ENCODE measurements around the gene IFNA7.
"Not testable (repeated sequence)": the region's sequence is repeated elsewhere in the genome, so short reads cannot be mapped to it uniquely, and the experiment has no call there.

IFNA7 gene

DNA sequence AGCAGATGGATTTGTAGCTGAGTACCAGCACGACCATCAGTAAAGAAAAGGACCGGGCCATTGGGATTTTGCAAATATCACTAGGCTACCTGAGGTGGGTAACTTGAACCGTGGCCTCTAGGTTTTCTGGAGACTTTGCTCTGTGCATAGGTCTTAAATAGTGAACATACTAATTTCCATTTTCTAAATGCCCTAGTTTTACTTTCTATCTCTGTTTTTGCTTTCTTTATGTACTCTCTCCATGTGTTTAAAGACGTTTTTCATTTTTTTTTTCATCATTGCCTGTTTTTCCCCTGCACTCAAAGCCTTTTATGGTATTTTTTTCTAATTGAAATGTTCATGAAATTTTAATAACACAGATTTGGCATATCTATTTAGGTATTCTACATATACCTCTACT, at the start of gene IFNA7:
Gene IFNA7 (minus strand): TSS at position 101 of the 400 bp plus-strand sequence. CDS start 40 bp downstream, at position 61.
- not testable (repeated sequence) for DNase-seq

DNA sequence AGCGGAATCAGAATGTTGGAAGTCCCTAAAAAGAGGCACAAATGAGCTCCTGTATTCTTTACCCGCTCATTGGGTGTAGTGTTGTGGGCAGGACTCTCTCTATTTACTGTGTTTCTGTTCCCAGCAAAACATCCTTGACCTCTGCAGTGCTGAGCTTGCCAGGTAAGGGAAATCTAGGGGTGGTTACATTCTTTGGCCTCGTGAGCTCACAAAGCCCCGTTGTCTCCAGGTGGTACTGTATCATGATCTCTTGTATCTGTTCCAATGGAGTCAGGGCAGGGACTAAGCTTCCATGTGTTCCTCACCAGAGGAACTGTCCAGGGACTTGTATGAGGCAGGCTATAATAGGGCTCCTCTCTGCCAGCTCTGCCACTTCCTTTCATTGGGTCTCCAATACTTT, 49.6 kb upstream of the IFNA7 start:
- DNase-seq = no peak

DNA sequence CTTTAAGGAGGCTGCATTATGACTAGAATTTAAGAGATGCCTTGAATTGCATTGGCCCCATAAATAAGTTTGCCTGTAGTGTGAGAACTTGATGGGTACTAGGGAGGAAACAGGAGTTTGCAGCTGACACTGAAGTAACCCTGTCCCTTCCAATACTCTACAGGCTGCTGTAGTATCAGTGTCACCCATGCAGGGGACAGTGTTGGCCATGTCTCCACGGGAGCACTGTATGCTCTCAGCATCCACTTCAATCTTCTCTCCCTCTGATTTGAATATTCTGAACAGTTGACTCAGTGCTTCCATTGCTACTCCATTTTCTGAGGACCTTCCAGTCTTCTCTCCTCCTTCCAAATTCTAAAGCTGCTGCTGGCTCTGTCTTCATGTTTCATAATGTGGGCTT, 49.2 kb upstream of the IFNA7 start:
- DNase-seq = no peak

DNA sequence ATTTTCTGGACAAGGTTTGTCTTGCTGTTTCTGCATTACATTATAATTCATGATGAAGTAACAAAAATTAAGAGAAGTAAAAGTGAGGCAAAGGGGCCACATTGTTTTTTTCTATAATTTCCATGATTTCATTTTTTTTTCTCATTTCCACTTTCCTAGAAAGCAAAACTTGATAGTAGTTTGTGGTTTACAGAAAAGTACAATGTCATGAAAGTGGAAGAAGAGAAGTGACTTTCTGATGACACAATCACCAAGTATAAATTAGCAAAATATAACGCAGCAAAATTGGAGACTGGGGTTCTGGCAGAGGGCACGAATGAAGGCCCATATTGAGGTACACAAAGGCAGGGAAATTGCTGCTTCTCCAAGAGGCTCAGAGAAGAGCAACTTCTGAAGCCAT, 42.8 kb upstream of the IFNA7 start:
- DNase-seq = no peak

DNA sequence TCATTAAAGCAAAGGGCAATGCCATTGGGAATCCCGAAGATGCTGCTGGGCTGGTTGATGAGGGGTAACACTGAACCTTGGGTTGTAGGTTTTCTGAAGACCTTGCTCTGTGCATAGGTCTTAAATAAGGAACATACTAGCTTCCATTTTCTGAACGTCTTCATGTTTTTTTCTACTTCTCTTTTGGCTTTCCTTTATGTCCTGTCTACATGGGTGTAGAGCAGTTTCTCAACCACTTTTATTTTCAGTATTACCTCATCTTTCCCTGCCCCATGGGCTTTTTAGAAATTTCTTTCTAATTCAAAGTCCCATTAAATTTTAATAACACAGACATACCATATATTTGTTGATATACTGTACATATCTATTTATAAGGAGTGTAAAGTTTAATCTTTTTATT, 37.9 kb upstream of the IFNA7 start, which contains the start of gene IFNA14:
Gene IFNA14 (minus strand): TSS at position 95 of the 400 bp plus-strand sequence. CDS start 70 bp downstream, at position 25.
- DNase-seq = no peak

DNA sequence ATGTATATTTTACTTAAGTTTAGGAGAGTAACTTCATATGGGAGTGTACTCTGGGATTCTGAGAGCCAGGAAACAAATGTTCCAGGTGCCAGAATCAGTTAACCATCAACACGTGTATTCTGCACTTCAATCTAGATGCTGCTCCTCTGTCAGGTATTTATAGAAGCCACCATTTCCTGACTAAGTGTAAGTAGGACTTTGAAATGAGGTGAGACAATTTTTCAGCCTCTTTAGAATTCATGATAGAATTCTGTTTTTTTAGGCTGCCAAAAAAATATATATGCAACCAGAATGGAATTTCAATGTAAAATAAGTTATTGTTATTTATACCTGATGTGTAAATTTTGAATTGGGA, 34.3 kb upstream of the IFNA7 start:
- DNase-seq = not testable (repeated sequence)

DNA sequence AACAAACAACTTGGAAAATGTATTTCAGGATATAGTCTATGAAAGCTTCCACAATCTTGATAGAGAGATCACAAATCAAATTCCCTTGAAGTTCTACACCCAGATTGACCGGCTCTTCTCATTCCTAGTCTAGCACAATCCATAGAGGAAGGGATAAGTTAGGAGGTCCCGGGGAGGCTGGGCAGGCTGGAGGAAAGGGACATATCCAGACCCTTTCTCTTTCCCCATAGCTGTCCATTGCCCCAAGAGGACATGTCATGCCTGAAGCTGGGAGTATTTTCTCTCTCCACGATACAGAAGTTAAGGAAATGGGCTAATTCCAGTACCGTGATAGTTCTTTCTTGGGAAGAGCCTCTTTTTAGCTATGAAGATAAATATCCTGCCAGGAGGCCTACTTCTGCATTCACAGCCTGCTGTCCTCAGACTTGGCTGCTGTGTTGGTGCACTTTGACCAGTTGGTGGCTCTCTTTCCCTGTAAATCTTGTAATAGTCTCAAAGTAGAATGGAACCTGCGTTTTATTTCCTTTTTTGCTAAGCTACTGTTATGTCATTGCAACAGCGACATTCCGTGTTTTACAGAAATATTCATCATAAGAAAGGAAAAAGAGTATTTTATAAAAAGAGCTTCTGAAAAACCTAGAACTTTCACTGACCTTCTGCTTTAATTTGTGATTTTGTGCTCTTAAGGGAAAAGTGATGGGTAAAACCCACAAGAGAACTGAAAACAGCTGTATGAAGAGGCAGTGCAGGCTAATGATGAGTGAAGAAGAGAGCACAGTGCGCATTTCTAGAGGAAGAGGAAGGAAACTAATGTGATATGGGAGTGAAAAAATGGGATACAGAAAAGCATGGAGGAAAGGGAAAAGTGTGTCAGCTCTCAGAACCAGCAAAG, 33.7 kb upstream of the IFNA7 start:
- not testable (repeated sequence) for DNase-seq

DNA sequence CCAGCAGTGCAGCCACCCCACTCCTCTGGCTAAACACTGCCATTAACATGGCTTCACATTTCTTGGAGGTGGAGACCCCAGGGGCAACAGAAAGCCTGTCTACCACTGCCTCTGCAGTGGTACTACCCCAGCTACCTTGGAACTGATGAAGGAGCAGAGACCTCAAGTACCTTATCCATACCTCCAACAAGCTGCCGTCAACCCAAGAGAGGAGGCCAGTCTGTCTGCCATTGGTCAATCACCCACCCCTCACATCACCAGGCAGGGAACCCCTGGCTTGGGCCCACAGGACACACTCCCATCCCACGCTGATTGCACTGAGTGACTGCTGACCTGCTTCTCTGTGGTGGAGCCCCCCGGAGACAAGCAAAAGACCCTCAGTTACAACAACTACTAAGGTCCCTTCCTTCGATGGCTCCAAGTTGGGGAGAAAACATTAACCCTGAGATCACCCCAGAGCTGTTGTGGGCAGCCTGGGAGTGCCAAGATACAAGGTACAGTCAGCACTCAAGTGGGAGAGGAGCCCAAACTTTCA, 32.2 kb upstream of the IFNA7 start:
- DNase-seq = no peak

DNA sequence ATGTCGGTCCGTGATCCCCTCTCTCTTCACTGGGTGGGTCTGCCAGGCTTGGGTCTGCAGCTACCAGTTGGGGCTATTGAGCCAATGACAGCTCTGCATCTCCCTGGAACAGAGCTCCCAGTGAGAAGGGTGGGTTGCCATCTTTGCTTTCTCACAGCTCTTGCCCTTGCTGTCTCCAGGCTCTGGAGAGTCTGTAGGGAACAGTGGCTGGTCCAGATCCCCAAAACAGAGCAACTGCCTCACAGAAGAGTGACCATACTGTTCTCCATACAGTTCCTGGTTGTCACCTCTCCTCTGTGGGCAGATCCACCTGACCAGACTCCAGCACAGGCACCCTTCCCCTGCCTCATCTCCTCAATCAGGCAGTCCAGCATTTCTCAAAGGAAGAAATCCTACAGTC, 31.3 kb upstream of the IFNA7 start:
- no peak for DNase-seq

DNA sequence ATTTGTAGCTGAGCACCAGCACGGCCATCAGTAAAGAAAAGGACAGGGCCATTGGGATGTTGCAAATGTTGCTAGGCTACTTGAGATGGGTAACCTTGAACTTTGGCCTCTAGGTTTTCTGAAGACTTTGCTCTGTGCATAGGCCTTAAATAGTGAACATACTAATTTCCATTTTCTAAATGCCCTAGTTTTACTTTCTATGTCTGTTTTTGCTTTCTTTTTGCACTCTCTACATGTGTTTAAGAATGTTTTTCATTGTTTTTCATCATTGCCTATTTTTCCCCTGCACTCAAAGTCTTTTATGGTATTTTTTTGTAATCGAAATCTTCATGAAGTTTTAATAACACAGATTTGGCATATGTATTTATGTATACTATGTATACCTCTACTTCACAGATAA, 26.1 kb upstream of the IFNA7 start, which contains the start of gene IFNA17:
Gene IFNA17 (minus strand): TSS at position 101 of the 400 bp plus-strand sequence. CDS start 49 bp downstream, at position 52.
- no peak for DNase-seq

DNA sequence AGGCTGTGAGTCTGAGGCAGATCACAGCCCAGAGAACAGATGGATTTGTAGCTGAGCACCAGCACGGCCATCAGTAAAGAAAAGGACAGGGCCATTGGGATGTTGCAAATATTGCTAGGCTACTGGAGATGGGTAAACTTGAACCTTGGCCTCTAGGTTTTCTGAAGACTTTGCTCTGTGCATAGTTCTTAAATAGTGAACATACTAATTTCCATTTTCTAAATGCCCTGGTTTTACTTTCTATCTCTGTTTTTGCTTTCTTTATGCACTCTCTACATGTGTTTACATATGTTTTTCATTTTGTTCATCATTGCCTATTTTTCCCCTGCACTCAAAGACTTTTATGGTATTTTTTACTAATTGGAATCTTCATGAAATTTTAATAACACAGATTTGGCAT, 15.2 kb upstream of the IFNA7 start, which contains the start of gene IFNA16:
Gene IFNA16 (minus strand): TSS at position 101 of the 400 bp plus-strand sequence. CDS start 6 bp downstream, at position 95.
- DNase-seq = not testable (repeated sequence)

DNA sequence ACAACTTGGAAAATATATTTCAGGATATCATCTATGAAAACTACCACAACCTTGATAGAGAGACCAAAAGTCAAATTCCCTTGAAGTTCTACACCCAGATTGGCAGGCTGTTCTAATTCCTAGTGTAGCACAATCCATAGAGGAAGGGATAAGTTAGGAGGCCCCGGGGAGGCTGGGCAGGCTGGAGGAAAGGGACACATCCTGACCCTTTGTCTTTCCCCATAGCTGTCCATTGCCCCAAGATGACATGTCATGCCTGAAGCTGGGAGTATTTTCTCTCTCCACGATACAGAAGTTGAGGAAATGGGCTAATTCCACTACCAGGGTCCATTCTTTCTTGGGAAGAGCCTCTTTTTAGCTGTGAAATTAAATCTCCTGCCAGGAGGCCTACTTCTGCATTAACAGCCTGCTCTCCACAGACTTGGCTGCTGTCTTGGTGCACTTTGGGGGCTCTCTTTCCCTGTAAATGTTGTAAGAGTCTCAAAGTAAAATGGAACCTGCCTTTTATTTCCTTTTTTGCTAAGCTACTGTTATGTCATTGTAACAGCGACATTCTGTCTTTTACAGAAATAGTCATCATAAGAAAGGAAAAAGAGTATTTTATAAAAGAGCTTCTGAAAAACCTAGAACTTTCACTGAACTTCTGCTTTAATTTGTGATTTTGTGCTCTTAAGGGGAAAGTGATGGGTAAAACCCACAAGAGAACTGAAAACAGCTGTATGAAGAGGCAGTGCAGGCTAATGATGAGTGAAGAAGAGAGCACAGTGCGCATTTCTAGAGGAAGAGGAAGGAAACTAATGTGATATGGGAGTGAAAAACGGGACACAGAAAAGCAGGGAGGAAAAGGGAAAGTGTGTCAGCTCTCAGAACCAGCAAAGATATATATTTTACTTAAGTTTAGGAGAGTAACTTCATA, 11.7 kb upstream of the IFNA7 start:
- DNase-seq = not testable (repeated sequence)

DNA sequence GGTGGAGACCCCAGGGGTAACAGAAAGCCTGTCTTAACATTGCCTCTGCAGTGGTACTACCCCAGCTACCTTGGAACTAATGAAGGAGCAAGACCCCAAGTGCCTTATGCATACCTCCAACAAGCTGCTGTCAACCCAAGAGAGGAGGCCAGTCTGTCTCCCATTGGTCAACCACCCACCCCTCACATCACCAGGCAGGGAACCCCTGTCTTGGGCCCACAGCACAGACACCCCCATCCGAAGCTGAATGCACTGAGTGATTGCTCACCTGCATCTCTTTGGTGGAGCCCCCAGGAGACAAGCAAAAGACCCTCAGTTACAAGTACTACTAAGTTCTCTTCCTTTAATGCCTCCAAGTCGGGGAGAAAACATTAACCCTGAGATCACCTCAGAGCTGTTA, 10.2 kb upstream of the IFNA7 start:
- DNase-seq = not testable (repeated sequence)

DNA sequence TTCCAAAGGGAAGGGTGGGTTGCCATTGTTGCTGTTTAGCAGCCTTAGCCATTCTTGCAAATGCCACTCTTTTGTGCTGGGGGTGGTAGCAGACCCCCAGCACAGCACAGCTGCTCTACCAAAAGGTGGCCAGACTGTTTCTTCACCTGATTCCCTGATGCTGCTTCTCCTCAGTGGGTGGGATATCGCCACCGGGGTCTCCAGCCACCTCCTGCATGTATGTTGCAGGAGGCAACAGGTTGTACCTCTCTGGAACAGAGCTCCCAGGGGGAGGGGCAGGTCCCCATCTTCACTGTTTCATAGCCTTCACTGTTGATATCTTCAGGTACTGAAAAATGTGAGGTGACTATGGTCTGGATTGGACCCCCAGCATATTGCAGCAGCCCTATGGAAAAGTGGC, 8.8 kb upstream of the IFNA7 start:
- not testable (repeated sequence) for DNase-seq

DNA sequence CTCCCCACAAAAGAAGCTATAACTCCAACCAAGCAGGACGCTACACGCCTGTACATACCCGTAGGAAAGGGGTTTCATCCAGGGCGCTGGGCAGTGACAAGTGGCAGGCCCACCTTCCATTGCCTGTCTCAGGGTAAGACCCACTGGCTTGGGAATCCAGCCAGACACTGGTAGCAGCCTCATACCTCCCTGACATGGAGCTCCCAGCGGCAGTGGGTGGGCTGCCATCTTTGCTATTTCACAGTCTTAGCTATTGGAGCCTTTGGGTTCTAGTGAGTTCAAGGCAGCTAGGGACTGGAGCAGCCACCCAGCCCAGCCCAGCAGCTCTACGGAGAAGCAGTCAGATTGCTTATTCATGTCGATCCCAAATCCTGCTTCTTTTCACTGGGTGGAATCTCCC, 8.3 kb upstream of the IFNA7 start:
- no peak for DNase-seq

DNA sequence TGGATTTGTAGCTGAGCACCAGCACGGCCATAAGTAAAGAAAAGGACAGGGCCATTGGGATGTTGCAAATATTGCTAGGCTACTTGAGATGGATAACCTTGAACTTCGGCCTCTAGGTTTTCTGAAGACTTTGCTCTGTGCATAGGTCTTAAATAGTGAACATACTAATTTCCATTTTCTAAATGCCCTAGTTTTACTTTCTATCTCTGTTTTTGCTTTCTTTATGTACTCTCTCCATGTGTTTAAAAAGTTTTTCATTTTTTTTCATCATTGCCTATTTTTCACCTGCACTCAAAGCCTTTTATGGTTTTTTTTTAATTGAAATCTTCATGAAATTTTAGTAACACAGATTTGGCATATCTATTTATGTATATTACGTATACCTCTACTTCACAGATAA, 5.0 kb upstream of the IFNA7 start, which contains the start of gene IFNA10:
Gene IFNA10 (minus strand): TSS at position 101 of the 400 bp plus-strand sequence. CDS start 46 bp downstream, at position 55.
- not testable (repeated sequence) for DNase-seq

DNA sequence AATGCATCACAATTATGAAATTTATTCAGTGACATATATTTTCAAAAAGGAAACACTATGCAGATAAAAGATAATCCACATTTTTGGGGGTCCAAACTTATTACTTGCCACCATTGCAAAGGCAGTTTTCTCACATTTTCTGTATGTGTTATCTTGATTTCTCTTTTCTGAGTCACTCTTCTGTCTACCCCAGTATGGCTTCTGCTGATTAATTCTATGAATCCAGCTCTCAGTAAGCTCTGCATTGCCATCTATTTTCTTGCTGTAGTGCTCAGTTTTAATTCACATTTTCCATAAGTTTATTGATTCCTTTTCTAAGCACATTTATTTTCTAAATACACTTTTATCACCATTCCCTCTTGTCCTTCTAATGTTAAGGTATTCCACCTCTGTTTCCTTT, 3.2 kb upstream of the IFNA7 start:
- DNase-seq = no peak

DNA sequence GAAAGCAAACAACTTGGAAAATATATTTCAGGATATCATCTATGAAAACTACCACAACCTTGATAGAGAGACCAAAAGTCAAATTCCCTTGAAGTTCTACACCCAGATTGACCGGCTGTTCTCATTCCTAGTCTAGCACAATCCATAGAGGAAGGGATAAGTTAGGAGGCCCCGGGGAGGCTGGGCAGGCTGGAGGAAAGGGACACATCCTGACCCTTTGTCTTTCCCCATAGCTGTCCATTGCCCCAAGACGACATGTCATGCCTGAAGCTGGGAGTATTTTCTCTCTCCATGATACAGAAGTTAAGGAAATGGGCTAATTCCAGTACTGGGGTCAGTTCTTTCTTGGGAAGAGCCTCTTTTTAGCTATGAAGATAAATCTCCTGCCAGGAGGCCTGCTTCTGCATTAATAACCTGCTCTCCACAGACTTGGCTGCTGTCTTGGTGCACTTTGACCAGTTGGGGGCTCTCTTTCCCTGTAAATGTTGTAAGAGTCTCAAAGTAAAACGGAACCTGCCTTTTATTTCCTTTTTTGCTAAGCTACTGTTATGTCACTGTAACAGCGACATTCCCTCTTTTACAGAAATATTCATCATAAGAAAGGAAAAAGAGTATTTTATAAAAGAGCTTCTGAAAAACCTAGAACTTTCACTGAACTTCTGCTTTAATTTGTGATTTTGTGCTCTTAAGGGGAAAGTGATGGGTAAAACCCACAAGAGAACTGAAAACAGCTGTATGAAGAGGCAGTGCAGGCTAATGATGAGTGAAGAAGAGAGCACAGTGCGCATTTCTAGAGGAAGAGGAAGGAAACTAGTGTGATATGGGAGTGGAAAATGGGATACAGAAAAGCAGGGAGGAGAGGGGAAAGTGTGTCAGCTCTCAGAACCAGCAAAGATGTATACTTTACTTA, 6.9 kb downstream of the IFNA7 start:
- DNase-seq = peak; percentile 19

DNA sequence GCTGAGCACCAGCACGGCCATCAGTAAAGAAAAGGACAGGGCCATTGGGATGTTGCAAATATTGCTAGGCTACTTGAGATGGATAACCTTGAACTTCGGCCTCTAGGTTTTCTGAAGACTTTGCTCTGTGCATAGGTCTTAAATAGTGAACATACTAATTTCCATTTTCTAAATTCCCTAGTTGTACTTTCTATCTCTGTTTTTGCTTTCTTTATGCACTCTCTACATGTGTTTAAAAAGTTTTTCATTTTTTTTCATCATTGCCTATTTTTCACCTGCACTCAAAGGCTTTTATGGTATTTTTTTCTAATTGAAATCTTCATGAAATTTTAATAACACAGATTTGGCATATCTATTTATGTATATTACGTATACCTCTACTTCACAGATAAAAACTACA, 14.5 kb downstream of the IFNA7 start, which contains the start of gene IFNA4:
Gene IFNA4 (minus strand): TSS at position 101 of the 400 bp plus-strand sequence. CDS start 56 bp downstream, at position 45.
- DNase-seq = not testable (repeated sequence)

DNA sequence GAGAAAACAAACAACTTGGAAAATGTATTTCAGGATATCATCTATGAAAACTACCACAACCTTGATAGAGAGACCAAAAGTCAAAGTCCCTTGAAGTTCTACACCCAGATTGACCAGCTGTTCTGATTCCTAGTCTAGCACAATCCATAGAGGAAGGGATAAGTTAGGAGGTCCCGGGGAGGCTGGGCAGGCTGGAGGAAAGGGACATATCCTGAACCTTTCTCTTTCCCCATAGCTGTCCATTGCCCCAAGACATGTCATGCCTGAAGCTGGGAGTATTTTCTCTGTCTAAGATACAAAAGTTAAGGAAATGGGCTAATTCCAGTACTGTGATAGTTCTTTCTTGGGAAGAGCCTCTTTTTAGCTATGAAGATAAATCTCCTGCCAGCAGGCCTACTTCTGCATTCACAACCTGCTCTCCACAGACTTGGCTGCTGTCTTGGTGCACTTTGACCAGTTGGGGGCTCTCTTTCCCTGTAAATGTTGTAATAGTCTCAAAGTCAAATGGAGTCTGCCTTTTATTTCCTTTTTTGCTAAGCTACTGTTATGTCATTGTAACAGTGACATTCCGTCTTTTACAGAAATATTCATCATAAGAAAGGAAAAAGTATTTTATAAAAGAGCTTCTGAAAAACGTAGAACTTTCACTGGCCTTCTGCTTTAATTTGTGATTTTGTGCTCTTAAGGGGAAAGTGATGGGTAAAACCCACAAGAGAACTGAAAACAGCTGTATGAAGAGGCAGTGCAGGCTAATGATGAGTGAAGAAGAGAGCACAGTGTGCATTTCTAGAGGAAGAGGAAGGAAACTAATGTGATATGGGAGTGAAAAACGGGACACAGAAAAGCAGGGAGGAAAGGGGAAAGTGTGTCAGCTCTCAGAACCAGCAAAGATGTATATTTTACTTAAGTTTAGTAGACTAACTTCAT, 18.9 kb downstream of the IFNA7 start:
- not testable (repeated sequence) for DNase-seq
